ENCODE results near the gene UBE2U. TPM values are rescaled to one million over a fixed set of nuclear protein-coding genes. Genes with fewer than 3 reads are reported as not detected.
"Not testable (repeated sequence)": the region's sequence is repeated elsewhere in the genome, so short reads cannot be mapped to it uniquely, and the experiment has no call there.

The UBE2U gene
- total RNA-seq, 2 experiments from 2014 or later: not detected

- POLR2A ChIA-PET: no interaction called here
- CTCF ChIA-PET: no interaction called here
Observed at GRCh38 chr1:64235181-64235580, 31.8 kb downstream of the UBE2U start.

GRCh38 chr1:64235910-64236309 is 32.5 kb downstream of the UBE2U start:
- CTCF ChIA-PET: no interaction called here
- POLR2A ChIA-PET: no interaction called here

GRCh38 chr1:64236541-64236954 is 33.1 kb downstream of the UBE2U start:
- ChIA-PET CTCF (no interaction called here), POLR2A (no interaction called here)

GRCh38 chr1:64239519-64239918 is 36.1 kb downstream of the UBE2U start:
- POLR2A ChIA-PET: not testable (repeated sequence)
- CTCF ChIA-PET: interaction anchor here (1.3 kb wide), 1 partner anchor 72 kb away, joined by 3 read pairs; no protein-coding TSS in a partner anchor

- POLR2A ChIA-PET: no interaction called here
- CTCF ChIA-PET: no interaction called here
Observed at GRCh38 chr1:64240206-64240605, 36.8 kb downstream of the UBE2U start.

- CTCF ChIA-PET: no interaction called here
- POLR2A ChIA-PET: no interaction called here
Observed at GRCh38 chr1:64241069-64241468, 37.6 kb downstream of the UBE2U start.

- ChIA-PET CTCF (interaction anchor here (0.6 kb wide), 1 partner anchor 1355 kb away, joined by 7 read pairs; no protein-coding TSS in a partner anchor), POLR2A (no interaction called here)
Observed at GRCh38 chr1:64242895-64243756, 39.7 kb downstream of the UBE2U start.

- CTCF ChIA-PET: no interaction called here
- POLR2A ChIA-PET: no interaction called here
Observed at GRCh38 chr1:64243757-64244080, 40.3 kb downstream of the UBE2U start.

- ChIA-PET POLR2A (no interaction called here), CTCF (no interaction called here)
Observed at GRCh38 chr1:64245495-64245894, 42.1 kb downstream of the UBE2U start.

- ChIA-PET CTCF (no interaction called here), POLR2A (no interaction called here)
Observed at GRCh38 chr1:64246294-64246917, 43.0 kb downstream of the UBE2U start.

- ChIA-PET POLR2A (no interaction called here), CTCF (no interaction called here)
Observed at GRCh38 chr1:64248065-64248464, 44.6 kb downstream of the UBE2U start.

GRCh38 chr1:64250472-64250871 is 47.0 kb downstream of the UBE2U start:
- POLR2A ChIA-PET, CTCF ChIA-PET: not testable (repeated sequence)

- CTCF ChIA-PET: no interaction called here
- POLR2A ChIA-PET: no interaction called here
Observed at GRCh38 chr1:64251971-64252370, 48.5 kb downstream of the UBE2U start.

GRCh38 chr1:64257233-64257632 is 53.8 kb downstream of the UBE2U start:
- CTCF ChIA-PET, POLR2A ChIA-PET: not testable (repeated sequence)

GRCh38 chr1:64258444-64258843 is 55.0 kb downstream of the UBE2U start:
- POLR2A ChIA-PET, CTCF ChIA-PET: not testable (repeated sequence)

- ChIA-PET POLR2A (no interaction called here), CTCF (no interaction called here)
Observed at GRCh38 chr1:64263335-64263734, 59.9 kb downstream of the UBE2U start.

GRCh38 chr1:64263856-64264255 is 60.4 kb downstream of the UBE2U start:
- CTCF ChIA-PET: no interaction called here
- POLR2A ChIA-PET: no interaction called here

- CTCF ChIA-PET: no interaction called here
- POLR2A ChIA-PET: no interaction called here
Observed at GRCh38 chr1:64265141-64265540, 61.7 kb downstream of the UBE2U start.

GRCh38 chr1:64266991-64267390 is 63.6 kb downstream of the UBE2U start:
- POLR2A ChIA-PET: no interaction called here
- CTCF ChIA-PET: no interaction called here

- POLR2A ChIA-PET: no interaction called here
- CTCF ChIA-PET: interaction anchor here (0.5 to 1.5 kb wide), 2 partner anchors 413 to 710 kb away, joined by 3 to 4 read pairs; no protein-coding TSS in a partner anchor
Observed at GRCh38 chr1:64268653-64269557, 65.5 kb downstream of the UBE2U start.

- ChIA-PET CTCF (interaction anchor here (0.5 kb wide), 1 partner anchor 710 kb away, joined by 3 read pairs; no protein-coding TSS in a partner anchor), POLR2A (no interaction called here)
Observed at GRCh38 chr1:64269558-64269884, 66.1 kb downstream of the UBE2U start.

Measured in activated CD8-positive, alpha-beta memory T cell treated with anti-CD3 and anti-CD28 coated beads for 36 hours (primary cell).